HEK293 (cell line): Measurements from ENCODE around the gene RIGI.

Experiments used
- BCL11A ChIP-seq: fragments of 450-650 bp; formaldehyde crosslinking; IDR thresholded peaks from 2 replicates; pipeline ENCODE4 v1.5.1; 2016; ENCODE audit warnings: low read depth, missing biosample characterization, missing genetic modification characterization
- KLF10 ChIP-seq: fragments of 450-650 bp; IDR thresholded peaks from 2 replicates; pipeline ENCODE4 v1.5.1; 2018; ENCODE audit warnings: missing biosample characterization, mild to moderate bottlenecking, missing genetic modification characterization
- MEIS1 ChIP-seq: sonication (generic); formaldehyde crosslinking; IDR thresholded peaks from 2 replicates; pipeline ENCODE4 v1.8.1; 2022; ENCODE audit warnings: missing genetic modification reagents, mild to moderate bottlenecking, borderline replicate concordance
- OVOL3 ChIP-seq: fragments of 450-650 bp; formaldehyde crosslinking; IDR thresholded peaks from 2 replicates; pipeline ENCODE4 v1.5.1; 2016; ENCODE audit warnings: missing biosample characterization, missing genetic modification characterization
- PRDM6 ChIP-seq: fragments of 450-650 bp; formaldehyde crosslinking; IDR thresholded peaks from 2 replicates; pipeline ENCODE4 v1.5.1; 2017; ENCODE audit warnings: missing biosample characterization, missing genetic modification characterization
- REPIN1 ChIP-seq: fragments of 450-650 bp; formaldehyde crosslinking; IDR thresholded peaks from 2 replicates; pipeline ENCODE4 v1.5.1; 2017; ENCODE audit warnings: missing biosample characterization, missing genetic modification characterization, low read depth
- SCRT2 ChIP-seq: fragments of 450-650 bp; formaldehyde crosslinking; IDR thresholded peaks from 2 replicates; pipeline ENCODE4 v1.5.1; 2016; ENCODE audit warnings: missing biosample characterization, missing genetic modification characterization
- SETDB1 ChIP-seq: IDR thresholded peaks from one replicate; pipeline ENCODE4 v1.6.1; 2017; ENCODE audit warnings: mild to moderate bottlenecking, low read length, moderate library complexity, mixed read lengths; ENCODE audit not compliant: insufficient read length
- ZBTB11 ChIP-seq: fragments of 450-650 bp; formaldehyde crosslinking; conservative IDR thresholded peaks from 2 replicates; pipeline ENCODE4 v1.5.1; 2016; ENCODE audit warnings: low read depth, missing biosample characterization, missing genetic modification characterization
- ZBTB26 ChIP-seq: fragments of 450-650 bp; formaldehyde crosslinking; optimal IDR thresholded peaks from 2 replicates; pipeline ENCODE3; 2016; ENCODE audit warnings: missing biosample characterization, mild to moderate bottlenecking, missing genetic modification characterization
- ZEB2 ChIP-seq: fragments of 450-650 bp; formaldehyde crosslinking; IDR thresholded peaks from 2 replicates; pipeline ENCODE4 v1.5.1; 2016; ENCODE audit warnings: missing biosample characterization, missing genetic modification characterization
- ZFP69B ChIP-seq: fragments of 450-650 bp; formaldehyde crosslinking; IDR thresholded peaks from 2 replicates; pipeline ENCODE4 v1.5.1; 2016; ENCODE audit warnings: missing biosample characterization, missing genetic modification characterization
- ZNF112 ChIP-seq: fragments of 450-650 bp; formaldehyde crosslinking; IDR thresholded peaks from 2 replicates; pipeline ENCODE4 v1.5.0; 2017; ENCODE audit warnings: missing biosample characterization, missing genetic modification characterization
- ZNF114 ChIP-seq: fragments of 450-650 bp; formaldehyde crosslinking; IDR thresholded peaks from 2 replicates; pipeline ENCODE4 v1.5.0; 2017; ENCODE audit warnings: missing biosample characterization, missing genetic modification characterization
- ZNF148 ChIP-seq: fragments of 450-650 bp; formaldehyde crosslinking; IDR thresholded peaks from 2 replicates; pipeline ENCODE4 v1.5.0; 2017; ENCODE audit warnings: missing biosample characterization, missing genetic modification characterization, borderline replicate concordance
- ZNF16 ChIP-seq: fragments of 450-650 bp; formaldehyde crosslinking; IDR thresholded peaks from 2 replicates; pipeline ENCODE4 v1.5.1; 2016; ENCODE audit warnings: low read depth, missing biosample characterization, missing genetic modification characterization
- ZNF174 ChIP-seq: fragments of 450-650 bp; formaldehyde crosslinking; IDR thresholded peaks from 2 replicates; pipeline ENCODE4 v1.5.0; 2017; ENCODE audit warnings: missing biosample characterization, mild to moderate bottlenecking, missing genetic modification characterization
- ZNF184 ChIP-seq: fragments of 450-650 bp; IDR thresholded peaks from 2 replicates; pipeline ENCODE4 v1.5.1; 2018; ENCODE audit warnings: missing biosample characterization, mild to moderate bottlenecking, missing genetic modification characterization
- ZNF211 ChIP-seq: fragments of 450-650 bp; formaldehyde crosslinking; IDR thresholded peaks from 2 replicates; pipeline ENCODE4 v1.5.1; 2016; ENCODE audit warnings: low read depth, missing biosample characterization, missing genetic modification characterization
- ZNF324 ChIP-seq: fragments of 450-650 bp; formaldehyde crosslinking; IDR thresholded peaks from 2 replicates; pipeline ENCODE4 v1.5.1; 2016; ENCODE audit warnings: missing biosample characterization, missing genetic modification characterization
- ZNF366 ChIP-seq: fragments of 450-650 bp; formaldehyde crosslinking; conservative IDR thresholded peaks from 2 replicates; pipeline ENCODE4 v1.5.1; 2016; ENCODE audit warnings: missing biosample characterization, missing genetic modification characterization
- ZNF433 ChIP-seq: fragments of 450-650 bp; formaldehyde crosslinking; IDR thresholded peaks from 2 replicates; pipeline ENCODE4 v1.5.1; 2016; ENCODE audit warnings: missing biosample characterization, missing genetic modification characterization, low read depth
- ZNF473 ChIP-seq: fragments of 450-650 bp; formaldehyde crosslinking; IDR thresholded peaks from 2 replicates; pipeline ENCODE4 v1.5.1; 2017; ENCODE audit warnings: missing biosample characterization, missing genetic modification characterization
- ZNF544 ChIP-seq: fragments of 450-650 bp; formaldehyde crosslinking; IDR thresholded peaks from 2 replicates; pipeline ENCODE4 v1.5.0; 2017; ENCODE audit warnings: missing biosample characterization, missing genetic modification characterization
- ZNF571 ChIP-seq: fragments of 450-650 bp; formaldehyde crosslinking; IDR thresholded peaks from 2 replicates; pipeline ENCODE4 v1.5.0; 2017; ENCODE audit warnings: missing biosample characterization, missing genetic modification characterization
- ZNF600 ChIP-seq: fragments of 450-650 bp; formaldehyde crosslinking; IDR thresholded peaks from 2 replicates; pipeline ENCODE4 v1.5.1; 2016; ENCODE audit warnings: missing biosample characterization, missing genetic modification characterization
- ZNF645 ChIP-seq: fragments of 450-650 bp; formaldehyde crosslinking; IDR thresholded peaks from 2 replicates; pipeline ENCODE4; 2016; ENCODE audit warnings: missing biosample characterization, missing genetic modification characterization
- ZNF658 ChIP-seq: fragments of 450-650 bp; formaldehyde crosslinking; IDR thresholded peaks from 2 replicates; pipeline ENCODE4; 2016; ENCODE audit warnings: missing biosample characterization, missing genetic modification characterization
- ZNF707 ChIP-seq: fragments of 450-650 bp; formaldehyde crosslinking; IDR thresholded peaks from 2 replicates; pipeline ENCODE4 v1.5.1; 2016; ENCODE audit warnings: missing biosample characterization, missing genetic modification characterization
- ZNF747 ChIP-seq: fragments of 450-650 bp; formaldehyde crosslinking; IDR thresholded peaks from 2 replicates; pipeline ENCODE4 v1.5.1; 2016; ENCODE audit warnings: missing biosample characterization, missing genetic modification characterization
- ZSCAN30 ChIP-seq: fragments of 450-650 bp; IDR thresholded peaks from 2 replicates; pipeline ENCODE4 v1.5.1; 2018; ENCODE audit warnings: missing biosample characterization, mild to moderate bottlenecking, missing genetic modification characterization, moderate library complexity

RIGI gene

GRCh38 chr9:32552172-32552872 is 26.3 kb upstream of the RIGI start, which contains the start of the genes SMIM27 and TOPORS (continued):
- TF ChIP-seq ZNF324 (tag by site-specific recombination) = 0 out of 2 replicates have a peak, but pooled peaks have one; percentile 63
- TF ChIP-seq PRDM6 (tag by site-specific recombination) = peak; percentile 44; the same call in 1 of the 2 replicates
- no peak for TF ChIP-seq ZNF211
- no peak for TF ChIP-seq ZNF473 (tag by site-specific recombination)
- TF ChIP-seq ZFP69B (tag by site-specific recombination) = peak; percentile 64; the same call in 1 of the 2 replicates
- no peak for TF ChIP-seq ZNF645 (tag by site-specific recombination)
- TF ChIP-seq ZNF114 (tag by site-specific recombination) = no peak
- no peak for TF ChIP-seq ZNF112 (tag by site-specific recombination)
- no peak; the same call in none of the 2 replicates for TF ChIP-seq ZNF366 (tag by site-specific recombination)
- no peak for TF ChIP-seq ZNF658 (tag by site-specific recombination)
- TF ChIP-seq ZNF747 (tag by site-specific recombination) = no peak
- TF ChIP-seq ZNF16 (tag by site-specific recombination) = no peak
- TF ChIP-seq ZNF707 = no peak
- no peak for TF ChIP-seq ZNF571 (tag by site-specific recombination)
- peak; percentile 81 for TF ChIP-seq ZSCAN30 (tag by site-specific recombination)
- TF ChIP-seq ZNF544 = no peak
- TF ChIP-seq ZNF600 (tag by site-specific recombination) = peak; percentile 57
- no peak for TF ChIP-seq SCRT2 (tag by site-specific recombination)
- peak; percentile 67 for TF ChIP-seq KLF10 (tag by site-specific recombination)
- TF ChIP-seq ZBTB11 (tag by site-specific recombination) = peak; percentile 94
- no peak for TF ChIP-seq ZNF184
- TF ChIP-seq SETDB1 = no peak
- peak; percentile 60 for TF ChIP-seq ZBTB26 (tag by site-specific recombination)
- TF ChIP-seq ZNF174 (tag by site-specific recombination) = no peak
- TF ChIP-seq BCL11A (tag by site-specific recombination) = no peak
- no peak for TF ChIP-seq REPIN1 (tag by site-specific recombination)
- TF ChIP-seq MEIS1 (CRISPR knock-in tag) = no peak
- no peak for TF ChIP-seq OVOL3 (tag by site-specific recombination)
- no peak for TF ChIP-seq ZNF148 (tag by site-specific recombination)
- no peak for TF ChIP-seq ZNF433 (tag by site-specific recombination)
- TF ChIP-seq ZEB2 = peak; percentile 46; the same call in 1 of the 2 replicates
